AG09319 (cell line): Measurements from ENCODE around the gene UBE2R2.
"Not testable (repeated sequence)": the region's sequence is repeated elsewhere in the genome, so short reads cannot be mapped to it uniquely, and the experiment has no call there.

Experiments
- DNase-seq: peaks from one replicate; pipeline ENCODE4 v3.0.0-alpha.2; 2010; ENCODE audit warnings: low read depth; ENCODE audit errors: extremely low read depth
- TF ChIP-seq, protein P1 (sequence below): IDR thresholded peaks from 2 replicates; pipeline ENCODE4 v1.5.1; 2011; ENCODE audit warnings: low read depth, mild to moderate bottlenecking, inconsistent platforms, low read length, moderate library complexity

UBE2R2 gene

DNA sequence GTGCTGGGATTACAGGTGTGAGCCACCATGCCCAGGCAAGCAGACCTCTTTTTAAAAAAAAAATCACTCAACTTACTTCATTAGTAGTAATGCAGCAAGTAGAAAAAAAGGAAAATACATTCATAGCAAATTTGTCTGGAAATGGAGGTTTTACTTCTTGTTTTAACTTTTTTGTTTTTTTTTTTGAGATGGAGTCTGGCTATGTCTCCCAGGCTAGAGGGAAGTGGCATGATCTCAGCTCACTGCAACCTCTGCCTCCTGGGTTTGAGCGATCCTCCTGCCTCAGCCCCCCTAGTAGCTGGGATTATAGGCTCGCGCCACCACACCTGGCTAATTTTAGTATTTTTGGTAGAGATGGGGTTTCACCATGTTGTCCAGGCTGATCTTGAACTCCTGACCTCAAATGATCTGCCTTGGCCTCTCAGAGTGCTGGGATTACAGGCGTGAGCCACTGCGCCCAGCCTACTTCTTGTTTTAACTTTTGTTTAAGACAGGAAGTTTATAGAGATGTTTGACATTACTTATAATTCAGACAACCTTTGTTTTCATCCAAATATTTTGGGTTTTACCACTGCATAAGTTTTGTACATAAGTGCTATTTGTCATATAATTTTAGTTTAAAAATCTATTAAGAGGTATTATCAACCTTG lies 26.5 kb downstream of the UBE2R2 start:
- DNase-seq: no peak

DNA sequence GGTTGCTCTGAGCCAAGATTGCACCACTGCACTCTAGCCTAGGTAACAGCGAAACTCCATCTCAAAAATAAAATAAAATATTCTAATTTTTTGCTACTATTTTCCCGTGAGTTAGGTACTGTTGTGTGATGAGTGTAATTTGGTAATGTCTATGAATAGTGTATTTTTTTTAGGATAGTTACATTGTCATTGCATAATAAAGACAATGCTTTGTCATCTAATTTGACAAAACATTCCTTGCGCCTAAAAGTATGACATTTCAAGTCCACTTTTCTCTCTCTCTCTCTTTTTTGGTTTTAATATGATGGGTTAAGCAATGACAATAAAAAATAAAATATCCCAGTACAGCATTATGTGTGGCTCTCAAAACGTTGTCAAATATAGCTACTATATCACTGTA lies 29.3 kb downstream of the UBE2R2 start:
- no peak for DNase-seq
- TF ChIP-seq, protein P1, sequence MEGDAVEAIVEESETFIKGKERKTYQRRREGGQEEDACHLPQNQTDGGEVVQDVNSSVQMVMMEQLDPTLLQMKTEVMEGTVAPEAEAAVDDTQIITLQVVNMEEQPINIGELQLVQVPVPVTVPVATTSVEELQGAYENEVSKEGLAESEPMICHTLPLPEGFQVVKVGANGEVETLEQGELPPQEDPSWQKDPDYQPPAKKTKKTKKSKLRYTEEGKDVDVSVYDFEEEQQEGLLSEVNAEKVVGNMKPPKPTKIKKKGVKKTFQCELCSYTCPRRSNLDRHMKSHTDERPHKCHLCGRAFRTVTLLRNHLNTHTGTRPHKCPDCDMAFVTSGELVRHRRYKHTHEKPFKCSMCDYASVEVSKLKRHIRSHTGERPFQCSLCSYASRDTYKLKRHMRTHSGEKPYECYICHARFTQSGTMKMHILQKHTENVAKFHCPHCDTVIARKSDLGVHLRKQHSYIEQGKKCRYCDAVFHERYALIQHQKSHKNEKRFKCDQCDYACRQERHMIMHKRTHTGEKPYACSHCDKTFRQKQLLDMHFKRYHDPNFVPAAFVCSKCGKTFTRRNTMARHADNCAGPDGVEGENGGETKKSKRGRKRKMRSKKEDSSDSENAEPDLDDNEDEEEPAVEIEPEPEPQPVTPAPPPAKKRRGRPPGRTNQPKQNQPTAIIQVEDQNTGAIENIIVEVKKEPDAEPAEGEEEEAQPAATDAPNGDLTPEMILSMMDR: no peak

More for the DNA sequence above, 26.5 kb downstream of the UBE2R2 start:
- TF ChIP-seq, protein P1: no peak

DNA sequence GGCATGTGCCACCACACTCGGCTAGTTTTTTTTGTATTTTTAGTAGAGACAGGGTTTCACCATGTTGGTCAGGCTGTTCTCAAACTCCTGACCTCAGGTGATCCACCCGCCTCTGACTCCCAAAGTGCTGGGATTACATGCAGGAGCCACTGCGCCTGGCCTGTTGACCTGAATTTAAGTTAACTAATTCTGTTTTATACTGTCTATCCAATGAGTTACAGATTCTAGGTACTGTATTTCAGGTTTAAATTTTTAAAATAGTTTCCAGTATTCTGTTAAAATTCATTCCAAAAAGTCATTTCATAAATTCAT lies 30.9 kb downstream of the UBE2R2 start:
- DNase-seq: not testable (repeated sequence)

DNA sequence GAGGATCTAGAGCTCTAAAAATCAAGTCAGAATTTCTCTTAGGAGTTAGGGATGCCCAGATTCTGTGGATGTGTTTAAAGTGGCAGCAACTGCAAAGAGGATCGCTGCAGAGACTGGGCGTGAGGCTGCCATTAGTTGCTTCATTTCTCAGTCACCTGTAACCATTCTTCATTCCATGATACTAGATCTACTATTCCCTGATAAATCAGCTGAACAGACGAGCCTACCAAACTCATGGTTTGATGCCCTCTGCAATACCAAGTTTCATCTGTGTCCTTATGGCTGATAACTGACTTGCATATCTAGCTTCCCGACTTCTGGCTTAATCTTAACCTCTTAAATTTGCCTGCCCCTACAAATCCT lies 33.3 kb downstream of the UBE2R2 start:
- TF ChIP-seq, protein P1: no peak
- no peak for DNase-seq

DNA sequence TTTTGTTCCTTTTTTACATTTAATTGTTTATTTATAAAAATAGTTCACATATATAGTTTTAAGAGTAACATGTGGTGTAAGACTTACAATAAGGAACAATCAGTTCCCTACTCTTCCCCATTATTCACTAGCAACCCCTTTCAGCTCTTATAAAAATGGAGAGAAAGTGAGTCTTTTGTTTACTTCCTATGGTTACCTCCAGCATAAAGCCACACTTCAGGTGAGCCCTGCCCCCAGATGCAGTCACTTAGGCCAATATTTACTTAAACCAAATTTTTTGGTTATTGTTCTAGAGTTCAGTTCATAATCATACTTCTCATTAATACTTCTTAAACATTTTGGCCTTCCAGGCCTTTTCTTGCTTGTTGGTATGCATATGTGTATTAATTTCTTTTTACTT lies 33.7 kb downstream of the UBE2R2 start:
- DNase-seq: no peak
- TF ChIP-seq, protein P1: no peak

DNA sequence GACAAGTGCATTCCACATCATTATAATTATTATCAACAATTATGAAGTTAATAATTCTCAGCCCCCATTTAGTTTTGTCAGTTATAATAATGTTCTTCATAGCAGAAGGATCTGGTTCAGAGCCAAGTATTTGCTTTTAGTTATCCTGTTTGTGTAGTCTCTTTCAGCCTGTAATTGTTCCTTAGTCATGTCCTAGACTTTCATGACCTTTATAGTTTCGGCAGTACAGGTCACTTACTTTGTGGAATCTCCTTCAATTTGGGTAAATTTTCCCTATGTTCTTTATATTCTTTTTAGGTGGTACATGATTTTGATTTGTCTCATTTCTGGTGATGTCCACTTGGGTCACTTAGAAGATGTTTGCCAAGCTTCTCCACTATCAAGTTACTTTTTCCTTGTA lies 34.3 kb downstream of the UBE2R2 start:
- TF ChIP-seq, protein P1: no peak
- no peak for DNase-seq

DNA sequence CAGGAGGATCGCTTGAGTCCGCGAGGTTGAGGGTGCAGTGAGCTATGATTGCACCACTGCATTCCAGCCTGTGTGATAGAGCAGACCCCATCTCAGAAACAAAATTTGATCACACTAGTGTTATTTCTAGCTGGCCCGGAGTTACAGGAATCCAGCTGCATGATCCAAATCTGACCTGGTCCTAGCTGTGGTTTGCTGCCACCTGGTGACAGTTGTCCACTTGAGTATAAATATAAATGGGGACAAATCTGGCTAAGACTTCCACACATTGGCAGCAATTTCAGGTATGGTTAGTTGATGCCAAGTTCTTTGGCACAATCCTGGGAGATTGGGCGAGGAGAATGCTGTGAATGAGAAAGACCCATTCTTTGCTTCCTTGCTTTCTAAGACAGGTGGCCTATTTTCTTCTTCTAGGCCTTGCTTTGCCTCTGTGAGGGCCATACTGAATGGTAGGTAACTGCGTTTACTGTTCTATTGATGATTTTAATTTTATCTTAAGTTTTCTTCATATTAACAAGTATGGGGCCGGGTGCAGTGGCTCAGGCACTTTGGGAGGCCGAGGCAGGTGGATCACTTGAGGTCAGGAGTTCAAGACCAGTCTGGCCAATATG lies 35.4 kb downstream of the UBE2R2 start:
- no peak for DNase-seq
- TF ChIP-seq, protein P1: peak; percentile 40

DNA sequence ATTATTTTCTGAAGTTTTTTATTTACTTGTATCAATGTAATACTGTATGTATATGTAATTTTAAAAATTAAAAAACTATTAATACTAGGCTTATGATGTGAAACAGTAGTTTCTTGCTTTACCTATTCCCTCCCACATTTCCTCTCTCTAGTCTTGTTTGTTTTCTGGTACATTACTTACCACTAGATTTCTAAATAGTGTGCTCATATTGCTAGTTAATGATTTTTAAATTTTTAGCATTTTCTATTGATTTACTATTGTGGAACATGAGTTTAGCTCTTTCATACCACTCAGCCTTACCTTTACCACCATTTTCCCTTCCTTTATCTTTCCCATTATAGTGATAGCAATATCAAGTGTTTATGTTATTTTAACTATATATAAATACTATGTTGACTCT lies 39.3 kb downstream of the UBE2R2 start:
- TF ChIP-seq, protein P1: no peak
- DNase-seq: no peak
